IPS-18c (cell line): ENCODE data around the gene USP3.

Experiments
- H3K4me3 ChIP-seq: 2 replicates; pipeline ENCODE4 v1.7.0; 2013; ENCODE audit warnings: low read depth, mild to moderate bottlenecking, low read length, moderate library complexity; ENCODE audit not compliant: insufficient read depth
- H3K9me3 ChIP-seq: one replicate; pipeline ENCODE4 v1.6.1; 2013; ENCODE audit warnings: mild to moderate bottlenecking, low read length, moderate library complexity; ENCODE audit not compliant: control insufficient read depth, insufficient read depth

The USP3 gene

DNA sequence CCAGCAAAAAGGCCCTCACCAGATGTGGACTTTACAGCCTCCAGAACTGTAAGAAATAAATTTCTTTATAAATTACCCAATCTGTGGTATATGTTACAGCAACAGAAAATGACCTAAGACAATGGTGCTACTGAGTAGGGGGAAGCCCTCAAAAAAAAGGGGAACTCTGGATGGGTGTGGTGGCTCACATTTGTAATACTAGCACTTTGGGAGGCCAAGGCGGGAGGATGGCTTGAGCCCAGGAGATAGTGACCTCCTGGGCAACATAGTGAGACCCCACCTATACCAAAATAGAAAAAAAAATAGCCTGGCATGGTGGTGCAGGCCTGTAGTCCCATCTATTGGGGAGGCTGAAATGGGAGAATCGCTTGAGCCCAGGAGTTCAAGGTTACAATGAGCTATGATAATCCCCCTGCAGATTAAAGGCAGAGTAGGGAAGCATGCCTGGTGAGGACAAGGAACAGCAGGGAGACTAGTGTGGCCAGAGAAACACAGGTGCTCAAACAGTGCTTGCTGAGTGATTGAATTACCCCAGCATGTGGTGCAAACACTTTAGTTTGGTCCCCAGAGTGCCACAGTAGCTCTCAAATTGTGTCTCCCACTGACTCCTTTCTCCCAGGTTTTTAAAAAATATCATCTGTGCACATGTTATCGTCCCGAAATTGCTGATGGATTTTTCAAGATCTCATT, 13.9 kb upstream of the USP3 start:
- H3K4me3 ChIP-seq, result no peak overlapping the region
- H3K9me3 ChIP-seq, result no peaks in the 10 kb centered on the region

DNA sequence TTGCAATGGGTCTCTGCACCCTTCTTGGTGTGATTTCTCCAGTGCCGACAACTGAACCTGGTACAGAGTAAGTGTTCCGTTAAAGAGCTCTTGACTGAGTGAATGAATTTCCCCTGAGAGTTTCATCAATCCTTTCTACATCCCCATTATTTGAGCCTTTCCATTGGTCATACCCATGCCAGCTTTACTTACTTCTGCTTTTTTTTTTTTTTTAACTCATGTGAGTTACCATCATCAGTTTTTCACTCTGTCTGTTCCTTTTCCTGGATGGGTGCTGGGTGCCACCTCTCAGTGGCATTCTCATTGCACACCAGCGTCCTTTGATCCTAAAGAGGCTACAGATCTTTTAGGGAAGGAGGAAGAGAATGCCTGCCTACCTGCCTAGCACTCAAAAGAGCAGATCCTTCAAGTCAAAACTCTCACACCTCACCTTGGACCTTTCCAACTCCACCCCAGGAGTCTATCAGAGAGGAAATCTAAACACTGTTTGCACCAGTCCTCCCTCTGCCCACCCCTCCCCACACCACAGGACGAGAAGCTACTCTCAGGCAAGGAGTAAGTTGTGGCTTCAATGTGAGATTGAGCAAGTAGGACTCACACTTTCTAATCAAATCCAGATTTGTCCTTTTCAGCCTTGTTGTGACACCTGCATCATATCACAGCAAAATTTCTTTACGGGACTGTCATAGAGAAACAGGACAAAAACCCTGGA, 13.1 kb upstream of the USP3 start:
- Histone ChIP-seq H3K9me3 (no peaks in the 10 kb centered on the region), H3K4me3 (no peak overlapping the region)

DNA sequence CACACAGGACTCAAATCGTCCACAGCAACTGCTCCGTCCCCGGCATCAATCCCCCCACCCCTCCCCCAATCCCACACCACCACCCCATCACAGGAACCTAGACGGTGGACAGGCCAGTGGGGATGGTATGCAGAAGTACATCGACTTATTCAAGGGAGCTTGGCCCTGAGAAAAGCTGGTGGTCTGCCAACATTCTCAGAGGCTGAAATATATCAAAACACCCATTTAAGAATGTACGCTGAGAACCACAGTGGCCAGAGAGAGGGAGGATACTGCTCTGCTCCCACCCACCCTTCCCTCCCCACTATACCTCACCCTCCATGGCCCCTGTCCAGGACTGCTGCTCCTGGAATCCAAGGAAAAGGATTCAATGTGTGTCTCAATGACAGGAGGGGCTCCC, 12.4 kb upstream of the USP3 start:
- H3K9me3 ChIP-seq, result no peaks in the 10 kb centered on the region
- H3K4me3 ChIP-seq, result no peak overlapping the region

- Histone ChIP-seq H3K4me3 (no peak overlapping the region), H3K9me3 (no peaks in the 10 kb centered on the region)
Observed at GRCh38 chr15:63492541-63493077, 11.8 kb upstream of the USP3 start.

DNA sequence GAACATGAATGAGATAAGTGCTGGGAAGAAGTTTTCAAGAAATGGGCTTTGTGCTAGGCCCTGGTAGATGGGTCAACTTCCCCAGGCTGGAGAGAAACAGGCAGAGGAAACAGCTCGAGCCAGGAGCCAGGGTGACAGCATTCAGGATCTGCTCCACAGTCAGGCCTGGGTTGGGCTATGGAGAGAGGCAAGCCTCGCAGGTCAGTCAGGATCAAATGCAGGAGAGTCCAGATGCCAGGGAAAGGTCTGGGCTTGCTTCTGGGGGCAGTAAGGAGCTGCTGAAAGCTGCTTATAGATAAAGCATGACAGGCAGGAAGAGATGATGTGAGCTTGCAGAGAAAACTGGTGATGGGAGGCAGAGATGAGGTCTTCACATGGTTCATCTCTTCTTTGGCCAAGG, 11.0 kb upstream of the USP3 start:
- no peaks in the 10 kb centered on the region for H3K9me3 ChIP-seq
- no peak overlapping the region for H3K4me3 ChIP-seq

GRCh38 chr15:63494408-63494807, 10.0 kb upstream of the USP3 start:
- Histone ChIP-seq H3K4me3 (no peak overlapping the region), H3K9me3 (no peaks in the 10 kb centered on the region)

DNA sequence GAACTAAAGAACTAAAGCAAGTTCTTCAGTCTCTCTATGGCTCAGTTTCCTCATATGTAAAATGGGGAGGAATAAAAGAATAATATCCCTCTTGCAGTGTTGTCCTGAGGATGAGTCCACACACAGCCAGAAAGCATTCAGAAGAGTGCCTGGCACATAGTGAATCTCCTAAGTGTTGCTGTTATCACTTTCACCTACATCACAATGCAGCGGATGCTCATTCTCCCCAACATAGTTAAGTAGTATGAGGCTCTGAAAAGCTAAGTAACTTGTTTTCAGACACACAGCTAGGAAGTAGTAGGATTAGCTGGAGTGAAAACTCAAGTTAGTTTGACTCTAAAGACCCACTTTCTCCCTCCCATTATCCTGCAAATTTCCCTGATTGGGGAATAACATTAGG, 9.1 kb upstream of the USP3 start:
- H3K4me3 ChIP-seq, result no peak overlapping the region
- H3K9me3 ChIP-seq, result no peaks in the 10 kb centered on the region

GRCh38 chr15:63495780-63496488, 8.5 kb upstream of the USP3 start:
- Histone ChIP-seq H3K4me3 (no peak overlapping the region), H3K9me3 (no peaks in the 10 kb centered on the region)

DNA sequence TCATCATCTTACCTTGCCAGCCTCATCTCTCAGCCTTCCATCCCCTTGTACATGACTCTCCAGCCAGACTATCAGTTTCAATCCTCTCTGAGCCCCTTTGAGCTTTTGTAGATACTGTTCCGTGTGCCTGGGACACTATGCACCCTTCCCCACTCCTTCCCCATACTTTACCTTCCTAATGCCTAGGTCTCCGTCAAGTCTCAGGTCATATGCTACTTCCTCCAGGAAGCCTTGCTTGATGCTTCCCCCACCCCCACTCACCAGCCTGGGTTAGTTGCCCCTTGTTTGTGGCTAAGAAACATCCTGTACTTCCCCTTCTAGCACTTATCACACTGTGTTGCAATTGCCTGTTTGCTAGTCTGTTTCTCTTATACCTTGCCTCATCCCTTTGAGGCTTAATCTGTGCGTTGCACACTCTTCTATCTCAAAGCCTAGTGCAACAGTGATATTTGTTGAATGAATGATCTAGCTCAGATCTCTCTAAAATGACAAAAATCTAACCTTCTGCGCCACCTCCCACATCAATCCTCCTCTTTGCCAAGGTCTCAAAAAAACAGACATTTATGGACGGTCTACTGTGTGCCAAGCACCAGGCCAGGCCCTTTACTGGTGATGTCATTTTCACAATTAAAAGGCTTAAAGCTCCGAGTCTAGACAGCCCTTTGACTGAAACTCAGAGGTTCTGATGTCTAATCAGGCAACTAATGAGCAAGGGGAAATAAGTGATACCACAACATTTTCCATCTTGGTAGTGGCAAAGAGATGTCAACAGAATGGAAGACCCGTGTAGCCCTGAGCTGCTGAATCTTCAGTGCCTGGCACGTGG, 6.5 kb upstream of the USP3 start:
- Histone ChIP-seq H3K4me3 (no peak overlapping the region), H3K9me3 (no peaks in the 10 kb centered on the region)

DNA sequence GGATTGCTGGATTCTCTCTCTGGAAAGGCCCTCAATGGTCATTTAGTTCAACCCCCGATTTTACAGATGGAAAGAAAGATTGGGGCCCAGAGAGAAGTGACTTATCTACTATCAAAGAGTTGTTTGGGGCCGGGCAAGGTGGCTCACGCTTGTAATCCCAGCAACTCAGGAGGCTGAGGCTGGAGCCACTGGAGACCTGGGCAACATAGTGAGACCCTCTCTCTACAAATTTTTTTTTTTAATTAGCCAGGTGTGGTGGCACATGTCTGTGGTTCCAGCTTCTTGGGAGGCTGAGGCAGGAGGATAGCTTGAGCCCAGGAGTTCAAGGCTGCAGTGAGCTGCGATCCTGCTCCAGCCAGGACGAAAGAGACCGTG, 5.2 kb upstream of the USP3 start:
- H3K4me3 ChIP-seq, result no peak overlapping the region
- no peaks in the 10 kb centered on the region for H3K9me3 ChIP-seq

DNA sequence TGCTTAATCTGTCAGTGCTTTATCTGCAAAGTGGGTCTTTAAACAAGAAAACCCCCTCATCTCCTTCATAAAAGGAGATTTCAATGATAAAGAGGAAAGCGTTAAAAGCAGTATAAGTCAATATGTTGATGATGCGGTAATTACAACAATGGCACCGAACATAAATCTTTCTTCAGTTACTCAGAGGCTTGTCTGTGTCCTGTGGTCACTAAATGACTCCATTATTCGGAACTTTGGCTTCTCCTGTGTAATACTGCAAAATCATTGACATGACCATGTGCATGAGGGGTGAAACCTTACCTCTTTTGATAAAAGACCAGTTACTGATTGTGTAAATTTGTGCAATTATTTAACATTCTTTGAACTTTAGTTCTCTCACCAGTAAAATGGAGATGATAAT, 4.8 kb upstream of the USP3 start:
- Histone ChIP-seq H3K4me3 (no peak overlapping the region), H3K9me3 (peaks cover 2% of the 10 kb centered on the region)

DNA sequence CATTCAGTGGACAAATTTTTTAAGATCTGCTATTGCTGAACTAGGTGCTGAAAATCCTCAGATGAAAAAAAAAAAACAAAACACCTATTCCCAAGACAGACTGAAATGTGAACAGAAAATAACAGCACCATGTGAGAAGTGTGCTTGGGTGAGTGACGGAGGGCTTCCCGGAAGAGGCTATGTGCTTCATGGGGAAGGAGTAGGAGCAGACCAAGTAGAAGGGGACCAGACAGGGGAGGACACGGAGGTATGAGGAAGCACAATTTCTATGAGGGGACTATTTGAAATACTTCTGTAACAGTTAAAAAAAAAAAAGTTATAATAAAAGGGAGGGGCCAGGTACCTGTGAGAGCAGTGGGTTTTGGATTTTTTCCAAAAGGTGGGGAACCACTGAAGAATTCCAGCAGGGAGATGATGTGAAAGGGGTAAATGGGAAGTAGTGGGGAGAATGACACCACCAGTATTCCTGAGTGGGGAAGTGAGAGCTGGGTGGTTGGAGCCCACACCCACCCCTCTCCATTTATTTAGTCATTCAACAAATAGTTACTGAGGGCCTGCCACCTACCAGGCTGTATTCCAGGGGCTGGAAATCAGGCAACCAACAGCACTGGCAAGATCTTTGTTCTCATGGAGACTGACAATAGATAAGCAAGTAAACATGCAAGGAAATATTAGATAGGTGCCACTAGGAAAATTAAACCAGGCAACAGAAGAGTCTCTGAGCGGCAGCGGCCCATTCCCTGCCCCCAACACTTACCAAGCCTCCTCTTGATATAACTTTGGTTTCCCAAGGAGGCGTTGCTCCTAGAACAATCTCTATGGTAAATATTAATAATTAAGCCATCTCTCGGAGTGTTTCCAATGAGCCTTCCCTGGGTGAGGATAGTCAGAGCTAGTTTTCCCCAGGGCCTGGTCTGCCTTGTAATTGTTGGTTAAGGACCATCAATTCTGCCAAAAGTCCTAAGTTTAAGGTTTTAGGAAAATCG, 3.8 kb upstream of the USP3 start:
- H3K9me3 ChIP-seq, result peaks cover 4% of the 10 kb centered on the region
- H3K4me3 ChIP-seq, result no peak overlapping the region

DNA sequence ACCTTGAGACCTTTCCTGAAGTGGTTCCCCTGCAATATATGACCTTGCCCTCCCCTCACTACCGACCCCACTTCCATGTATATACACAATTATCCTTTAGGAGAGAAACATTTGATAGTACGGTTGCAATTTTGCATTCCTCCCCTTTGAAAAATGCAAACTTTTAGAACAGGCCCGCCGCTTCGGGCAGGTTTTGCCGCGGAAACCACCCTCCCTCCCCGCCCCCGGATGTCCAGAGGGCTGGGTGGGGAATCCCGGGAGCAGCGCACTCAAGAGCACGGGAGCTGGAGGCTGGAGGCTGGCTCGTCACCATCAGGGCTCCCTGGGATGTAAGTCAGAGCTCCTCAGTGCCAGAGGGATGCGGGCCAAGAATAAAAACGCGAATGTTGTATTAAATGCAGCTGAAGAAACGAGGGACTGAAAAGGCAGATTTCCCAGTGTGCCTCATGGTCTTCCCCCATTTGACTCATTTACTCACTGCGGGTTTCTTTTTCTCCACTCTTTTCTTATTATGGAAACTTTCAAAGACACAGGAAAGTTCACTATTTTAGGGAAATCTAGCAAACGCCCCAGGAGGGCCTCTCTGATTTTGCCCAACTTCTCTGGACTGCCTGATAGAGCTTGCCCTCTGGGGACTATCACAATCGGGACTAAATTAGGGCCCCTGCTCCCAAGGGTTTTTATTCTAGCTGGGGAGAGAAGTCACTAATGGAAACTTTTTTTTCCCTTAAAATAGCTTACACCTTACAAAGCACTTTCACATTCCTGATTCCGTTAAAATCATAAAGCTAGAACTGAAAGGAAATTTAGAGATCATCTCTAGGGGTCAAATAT, 2.9 kb upstream of the USP3 start:
- Histone ChIP-seq H3K9me3 (peaks cover 4% of the 10 kb centered on the region), H3K4me3 (no peak overlapping the region)

DNA sequence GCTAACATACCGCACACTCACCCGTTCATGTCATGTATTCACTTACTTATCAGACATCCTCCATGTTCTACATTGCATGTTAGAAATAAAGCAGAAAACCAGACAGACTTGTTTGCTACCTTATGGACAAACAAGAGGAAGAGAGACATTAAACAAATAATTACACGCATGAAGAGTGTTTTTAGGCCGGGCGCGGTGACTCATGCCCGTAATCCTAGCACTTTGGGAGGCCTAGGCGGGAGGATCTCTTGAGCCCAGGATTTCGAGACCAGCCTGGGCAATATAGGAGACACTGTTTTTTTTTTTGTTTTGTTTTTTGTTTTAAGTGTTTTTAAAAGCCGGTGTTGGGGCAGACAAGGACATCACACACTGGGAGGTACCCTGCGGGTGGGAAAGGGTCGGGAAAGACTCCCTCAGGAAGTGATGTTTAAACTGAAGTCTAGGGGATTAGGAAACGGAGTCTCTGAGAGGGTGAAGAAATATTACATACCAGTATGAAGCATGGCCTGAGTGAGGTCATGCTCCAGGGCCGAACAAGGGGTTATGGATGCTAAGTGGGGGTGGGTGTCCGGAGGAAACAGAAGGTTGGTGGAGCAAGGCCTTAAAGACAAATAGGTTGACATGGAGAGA, 2.1 kb upstream of the USP3 start:
- H3K4me3 ChIP-seq, result no peak overlapping the region
- H3K9me3 ChIP-seq, result peaks cover 4% of the 10 kb centered on the region
